Motor neuron (in vitro differentiated cells): ENCODE measurements around the gene RAD51AP2. TPM values are rescaled to one million over a fixed set of nuclear protein-coding genes. Genes with fewer than 3 reads are reported as not detected.

Experiments
- ATAC-seq, 8 experiments: fragments of 200-7000 bp; cut with Tn5 transposase; replicated peaks in 6 of 8; 2 replicates each; pipeline ENCODE4 v1.8.0; 2021; ENCODE audit warnings: mild to moderate bottlenecking in 8 of 8, moderate library complexity in 8 of 8
- H3K27ac ChIP-seq, 2 donors: fragments of 250-450 bp; sonication (Bioruptor Pico); 2 replicates each; pipeline ENCODE4 v1.9.0; 2021; ENCODE audit warnings: antibody characterized with exemption in 2 of 2, mild to moderate bottlenecking in 2 of 2, moderate library complexity in 1 of 2
- H3K4me1 ChIP-seq, 2 donors: fragments of 250-450 bp; sonication (Bioruptor Pico); replicated peaks in 1 of 2; 2 replicates each; pipeline ENCODE4 v1.6.1; 2021; ENCODE audit warnings: antibody characterized with exemption in 2 of 2, mild to moderate bottlenecking in 2 of 2, moderate library complexity in 1 of 2
- H3K4me3 ChIP-seq, 5 donors: fragments of 250-450 bp; sonication (Bioruptor Pico); 2 replicates each; pipeline ENCODE4 v1.9.0; 2021; ENCODE audit warnings: antibody characterized with exemption in 5 of 5, mild to moderate bottlenecking in 5 of 5, moderate library complexity in 4 of 5
- WGBS, 10 experiments: fragments of 450-650 bp; shearing (Covaris generic); methylation state at CpG; one replicate each; pipeline ENCODE4 v1.0.0; 2022; 5-methylcytosine and 5-hydroxymethylcytosine counted together
- in situ Hi-C, 9 experiments: fragments of 400-800 bp; cut with MboI; loops; one replicate each; pipeline ENCODE4 v1.15.0; 2021; ENCODE audit warnings: low sequenced_read_pairs in 9 of 9, low pct_unique_long_range_greater_than_20kb in 2 of 9; ENCODE audit not compliant: unreplicated experiment in 9 of 9
- total RNA-seq, 8 experiments: library from RNA; unstranded; fragments of 300-600 nt; gene quantifications; 2 replicates each; pipeline versions ENCODE4 v1.2.3 to v1.2.4, GENCODE V29; 2022

The RAD51AP2 gene
- total RNA-seq, 8 experiments from 2014 or later: 0.21 to 0.81 (median 0.33) TPM; not detected in 3

DNA sequence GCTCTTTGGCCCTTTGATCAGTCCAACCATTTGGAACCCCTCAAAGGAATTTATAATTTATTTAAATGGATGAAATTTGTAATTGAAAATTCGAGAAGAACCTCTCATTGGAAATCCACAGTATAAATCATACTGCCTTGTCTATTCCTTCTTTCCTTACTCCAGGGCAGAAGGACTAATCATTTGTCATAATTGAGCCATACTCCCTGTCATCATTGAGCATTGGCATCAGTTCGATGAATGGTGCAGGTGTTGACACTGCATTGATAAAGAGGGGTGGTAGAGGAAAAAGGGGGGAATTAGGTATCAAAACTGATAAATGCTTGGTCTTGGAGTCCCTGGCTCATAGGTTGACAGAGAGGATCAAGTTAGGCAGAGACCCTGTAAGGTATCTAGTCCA is 24.2 kb upstream of the RAD51AP2 start:
- peaks cover 6 to 14% of the 10 kb centered on the region in 2 donors for H3K4me1 ChIP-seq
- 40 to 100% (median 69%) methylated on average over 1 to 2 of the region's 2 CpGs; no CpG with 5 or more reads in 2 of the 10 experiments for WGBS, 10 experiments
- no peak overlapping the region for H3K27ac ChIP-seq
- peak overlapping the region in 3 of 5 donors; percentile 46 to 54 (median 50) for H3K4me3 ChIP-seq
- ATAC-seq: no peak
- in situ Hi-C loops: no loop called here

DNA sequence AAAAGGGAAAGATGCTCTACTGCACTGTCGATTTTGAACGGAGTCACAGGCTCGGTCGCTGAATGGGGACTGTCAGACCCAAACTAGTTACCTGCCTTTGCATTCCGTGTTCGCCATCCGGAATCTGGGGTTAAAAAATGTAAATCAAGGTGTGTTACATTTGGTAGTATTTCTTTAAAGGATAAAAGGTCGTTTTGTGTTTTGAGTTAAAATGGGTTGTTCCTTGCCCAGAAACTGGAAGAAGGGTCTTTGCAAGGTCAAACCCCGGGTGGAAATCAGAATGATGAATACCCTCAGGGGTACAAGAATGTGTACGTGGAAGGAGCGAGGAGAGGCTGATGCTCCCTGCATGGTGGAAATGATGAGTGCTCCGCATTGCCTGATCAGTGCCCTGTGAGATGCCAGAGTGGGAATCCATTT is 23.3 kb upstream of the RAD51AP2 start:
- WGBS, 10 experiments: 3 to 100% (median 6%) methylated on average over 1 to 12 of the region's 12 CpGs; no CpG with 5 or more reads in 1 of the 10 experiments
- no peak for ATAC-seq
- in situ Hi-C loops: no loop called here
- Histone ChIP-seq H3K4me1 (peaks cover 6 to 14% of the 10 kb centered on the region in 2 donors), H3K27ac (no peak overlapping the region), H3K4me3 (peak overlapping the region; percentile 38 to 54 (median 50))

DNA sequence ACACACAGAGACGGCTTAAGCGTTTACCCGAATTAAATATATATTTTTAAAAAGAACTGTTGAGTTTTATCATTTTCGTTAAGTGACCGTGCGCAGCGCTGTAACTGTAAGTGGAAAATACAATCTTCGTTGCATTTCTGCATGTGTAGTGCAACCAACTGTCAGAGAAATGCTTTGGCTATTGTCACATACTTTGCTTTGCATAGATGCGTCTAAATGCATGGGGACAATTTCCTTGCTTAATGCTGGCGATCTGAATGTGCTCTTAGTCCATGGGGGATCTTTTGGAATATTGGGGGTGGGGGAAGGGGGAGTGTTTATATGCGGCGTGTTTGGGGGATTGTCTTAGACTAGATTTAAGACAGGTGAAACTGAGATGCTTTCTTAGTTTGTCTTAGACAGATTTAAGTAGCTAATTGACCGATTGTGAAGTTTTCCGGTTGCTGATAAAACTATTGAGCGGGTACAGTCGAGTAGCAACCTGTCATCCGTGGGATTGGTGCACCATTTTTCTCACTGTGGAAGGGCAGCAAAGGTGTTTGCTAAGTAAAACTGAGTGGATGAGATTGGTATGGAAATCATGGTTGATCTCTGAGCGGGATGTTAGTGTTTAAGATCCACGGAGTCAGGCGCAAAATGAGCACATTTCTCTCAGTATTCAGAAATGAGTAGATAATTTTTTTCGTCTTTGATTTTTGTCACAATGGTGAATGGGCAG is 22.7 kb upstream of the RAD51AP2 start:
- Histone ChIP-seq H3K4me1 (peaks cover 6 to 14% of the 10 kb centered on the region in 2 donors), H3K4me3 (peak overlapping the region; percentile 38 to 54 (median 50)), H3K27ac (no peak overlapping the region)
- ATAC-seq: peak in 5 of 8 experiments; percentile 15 to 29 (median 24)
- 0 to 17% (median 0%) methylated on average over 2 to 17 of the region's 21 CpGs; no CpG with 5 or more reads in 3 of the 10 experiments for WGBS, 10 experiments
- in situ Hi-C loops: no loop called here

DNA sequence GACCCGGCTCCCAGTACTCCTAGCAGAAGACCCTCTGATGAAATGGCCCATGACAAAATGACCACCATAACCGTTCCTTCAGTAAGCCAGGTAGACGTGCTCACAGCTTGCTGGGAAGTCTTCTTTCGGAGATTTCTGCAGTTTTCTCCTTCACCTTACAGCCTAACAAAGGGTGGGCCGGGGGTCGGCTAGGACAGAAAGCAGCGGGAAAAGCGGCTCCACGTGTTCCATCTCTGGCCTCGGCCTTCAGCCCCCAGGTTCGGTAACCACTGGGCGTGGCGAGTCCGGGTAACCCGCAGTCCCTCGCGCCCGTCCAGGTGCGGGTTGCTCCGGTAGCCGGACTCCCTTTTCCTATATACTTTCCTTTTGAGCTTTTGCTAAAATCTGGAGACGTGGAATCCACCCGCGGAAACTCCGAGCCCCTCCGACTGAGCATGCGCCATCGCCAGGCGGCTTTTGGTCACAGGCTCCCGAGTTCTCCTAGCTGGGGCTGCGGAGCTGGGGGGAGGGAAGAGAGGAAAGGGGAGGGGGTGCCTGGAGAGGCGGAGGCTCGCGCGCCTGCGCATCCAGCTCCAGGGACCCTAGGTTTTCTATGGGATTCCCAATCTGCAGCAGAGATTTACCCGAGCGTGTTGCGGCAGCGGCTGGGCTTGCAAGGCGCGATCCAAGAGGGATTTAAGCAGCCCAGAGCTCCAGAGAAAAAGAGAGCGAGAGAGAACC is 22.0 kb upstream of the RAD51AP2 start, which contains the start of gene VSNL1:
VSNL1 (plus strand) TSS at position 604 of the 720 bp plus-strand sequence. CDS start 51,379 bp downstream, outside the sequence.
- H3K4me1 ChIP-seq: peaks cover 6 to 14% of the 10 kb centered on the region in 2 donors
- H3K4me3 ChIP-seq: peak within 1 kb of the TSS; percentile 38 to 54 (median 50)
- H3K27ac ChIP-seq: no peak within 1 kb of the TSS
- 0 to 2% (median 0%) methylated on average over 1 to 9 of the region's 43 CpGs; no CpG with 5 or more reads in 6 of the 10 experiments for WGBS, 10 experiments
- in situ Hi-C loops: no loop called here
- peak; percentile 50 to 86 (median 80) for ATAC-seq

DNA sequence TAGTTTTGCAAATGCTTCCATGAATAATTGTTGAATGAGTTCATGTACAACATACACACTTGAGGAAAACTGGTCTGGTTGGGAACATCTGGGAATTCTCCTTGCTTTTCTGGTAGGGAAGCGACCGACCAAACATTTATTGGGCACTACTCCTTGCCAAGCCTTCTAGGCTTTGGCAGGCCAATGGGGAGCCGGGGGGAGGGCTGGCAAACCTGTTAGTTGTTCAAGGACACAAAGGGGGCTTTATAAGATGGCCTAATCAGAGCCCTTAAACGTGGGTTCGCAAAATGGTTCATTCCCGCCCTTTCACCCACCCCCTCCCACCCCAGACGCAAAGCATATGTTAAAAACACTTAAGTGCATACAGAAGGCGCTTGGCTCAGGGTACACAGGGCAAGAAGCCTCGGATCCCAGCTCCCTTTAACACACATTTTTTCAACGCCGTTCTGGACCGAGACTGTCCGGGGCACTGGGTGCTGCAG is 21.4 kb upstream of the RAD51AP2 start:
- in situ Hi-C loops: no loop called here
- no peak overlapping the region for H3K27ac ChIP-seq
- 0% methylated on average over 1 to 10 of the region's 13 CpGs; no CpG with 5 or more reads in 8 of the 10 experiments for WGBS, 10 experiments
- peak in 5 of 8 experiments; percentile 1 to 9 (median 6) for ATAC-seq
- H3K4me3 ChIP-seq: peak overlapping the region; percentile 38 to 54 (median 50)
- peaks cover 6 to 14% of the 10 kb centered on the region in 2 donors for H3K4me1 ChIP-seq

DNA sequence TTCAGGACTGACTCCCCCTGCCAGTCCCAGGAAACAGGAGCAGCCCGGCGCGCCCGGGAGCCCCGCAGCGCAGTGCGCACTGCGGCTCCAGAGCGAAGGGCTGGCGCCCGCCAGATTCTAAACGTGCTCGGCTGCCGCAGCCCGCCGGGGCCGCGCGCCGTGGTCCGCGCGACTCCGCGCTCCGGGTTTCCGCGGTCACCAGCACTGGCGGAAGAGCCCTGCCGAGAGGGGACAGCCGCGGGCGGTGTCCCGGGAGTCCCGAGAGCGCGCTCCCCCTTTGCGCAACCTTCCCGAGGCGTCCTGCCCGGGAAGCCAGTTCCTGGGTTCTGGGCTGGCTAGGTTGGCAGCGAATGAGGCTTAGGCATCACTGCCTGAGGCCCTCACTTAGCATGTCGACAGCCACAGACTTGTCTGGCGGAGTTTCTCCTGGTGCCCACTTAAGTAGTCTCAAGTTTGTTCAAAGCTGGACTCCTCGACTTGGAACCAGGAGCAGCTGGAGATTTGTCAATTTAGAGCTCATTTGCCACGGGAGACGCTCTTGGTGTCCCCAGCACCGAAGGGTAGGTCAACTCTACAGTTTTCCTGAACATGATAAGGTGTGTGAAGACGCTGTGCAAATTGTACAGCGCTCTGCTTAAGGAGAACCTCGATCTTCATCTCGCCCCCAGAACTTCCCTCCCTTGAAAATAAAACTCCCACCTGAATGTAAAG is 20.8 kb upstream of the RAD51AP2 start:
- peak; percentile 76 to 81 (median 78) for ATAC-seq
- in situ Hi-C loops: no loop called here
- Histone ChIP-seq H3K4me3 (peak overlapping the region; percentile 38 to 54 (median 50)), H3K4me1 (peaks cover 6 to 8% of the 10 kb centered on the region in 2 donors), H3K27ac (no peak overlapping the region)
- 0 to 10% (median 0%) methylated on average over 1 to 23 of the region's 52 CpGs; no CpG with 5 or more reads in 4 of the 10 experiments for WGBS, 10 experiments

DNA sequence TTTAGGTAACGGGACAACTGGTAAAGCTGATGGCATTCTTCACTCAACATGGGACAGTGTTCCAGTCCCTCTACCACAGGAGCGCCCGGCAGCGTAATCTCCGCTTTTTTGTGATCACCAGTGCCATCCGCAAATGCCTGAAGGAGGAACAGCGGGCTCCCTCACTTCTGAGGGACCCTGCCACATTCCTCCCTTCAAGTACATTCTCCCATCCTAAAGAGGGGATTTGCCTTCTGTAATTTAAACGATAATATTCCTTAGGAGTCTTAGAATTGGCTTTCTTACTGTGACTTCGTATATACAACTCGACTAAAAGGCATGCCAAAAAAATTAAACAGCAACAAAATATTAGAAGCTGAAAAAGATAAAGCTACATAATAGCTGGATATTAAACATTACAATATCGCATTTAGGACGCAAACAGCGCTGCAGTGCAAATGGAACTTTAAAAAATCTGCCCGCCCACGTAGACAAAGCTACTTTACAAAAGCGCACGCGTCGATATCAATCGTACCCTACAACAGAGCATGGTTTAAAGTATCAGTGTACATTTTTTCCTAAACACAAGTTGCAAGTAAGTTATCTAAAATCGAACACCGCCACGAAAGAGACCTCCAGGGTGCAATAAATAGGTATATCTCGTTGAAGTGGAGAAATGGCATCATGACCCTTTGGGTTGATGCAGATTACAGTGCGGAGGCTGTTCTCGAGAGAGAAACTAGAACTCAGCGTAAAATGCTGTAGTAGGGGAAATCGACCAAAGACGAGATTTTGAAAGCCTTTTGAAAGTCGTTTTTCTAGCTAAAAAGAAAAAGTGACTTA is 20.0 kb upstream of the RAD51AP2 start:
- H3K4me3 ChIP-seq: peak overlapping the region; percentile 38 to 54 (median 50)
- in situ Hi-C loops: no loop called here
- H3K27ac ChIP-seq: no peak overlapping the region
- peak; percentile 6 to 37 (median 11) for ATAC-seq
- H3K4me1 ChIP-seq: peaks cover 6 to 8% of the 10 kb centered on the region in 2 donors
- 0 to 14% (median 1%) methylated on average over 2 to 24 of the region's 30 CpGs for WGBS, 10 experiments

DNA sequence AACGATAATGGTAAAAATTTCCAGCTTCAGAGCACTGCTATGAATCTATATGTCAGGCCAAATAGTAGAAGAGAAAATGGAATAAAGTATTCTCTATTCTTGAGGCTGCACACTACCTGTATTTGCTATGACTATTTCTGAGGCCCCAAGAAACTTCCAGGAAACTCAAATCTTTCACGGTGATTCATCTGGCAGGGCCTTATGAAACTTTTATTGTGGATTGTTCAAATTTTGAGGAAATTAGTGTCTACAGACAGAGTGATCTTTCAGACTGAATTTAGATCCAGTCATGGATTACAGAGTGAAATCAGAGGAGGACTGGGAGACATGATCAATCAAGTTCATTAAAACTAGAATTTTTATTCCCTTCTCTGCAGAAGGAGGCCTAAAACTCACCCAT is 18.2 kb upstream of the RAD51AP2 start:
- no peak overlapping the region for H3K4me3 ChIP-seq
- H3K4me1 ChIP-seq: peaks cover 0 to 3% of the 10 kb centered on the region in 2 donors
- no peak for ATAC-seq
- in situ Hi-C loops: no loop called here
- WGBS, 10 experiments: 14 to 100% (median 82%) methylated on average over 1 to 2 of the region's 2 CpGs; no CpG with 5 or more reads in 1 of the 10 experiments
- no peak overlapping the region for H3K27ac ChIP-seq

DNA sequence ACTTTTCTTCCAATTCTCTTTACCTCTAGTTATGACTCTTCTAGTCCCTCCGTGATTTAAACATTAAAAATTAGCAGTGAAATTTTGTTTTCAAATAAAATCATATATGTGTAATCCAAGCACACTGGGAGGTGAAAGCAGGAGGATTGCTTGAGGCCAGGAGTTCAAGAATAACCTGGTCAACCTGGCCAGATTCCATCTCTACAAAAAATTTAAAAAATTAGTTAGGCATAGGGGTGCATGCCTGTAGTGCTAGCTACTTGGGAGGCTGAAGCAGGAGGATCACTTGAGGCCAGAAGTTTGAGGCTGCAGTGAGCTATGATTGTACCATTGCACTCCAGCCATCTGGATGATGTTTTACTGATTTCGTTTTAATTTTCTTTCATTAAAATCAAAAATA is 15.3 kb upstream of the RAD51AP2 start:
- ATAC-seq: no peak
- WGBS, 10 experiments: 0 to 89% (median 64%) methylated on average over 1 to 2 of the region's 2 CpGs
- in situ Hi-C loops: no loop called here
- Histone ChIP-seq H3K27ac (no peak overlapping the region), H3K4me1 (no peaks in the 10 kb centered on the region), H3K4me3 (no peak overlapping the region)

DNA sequence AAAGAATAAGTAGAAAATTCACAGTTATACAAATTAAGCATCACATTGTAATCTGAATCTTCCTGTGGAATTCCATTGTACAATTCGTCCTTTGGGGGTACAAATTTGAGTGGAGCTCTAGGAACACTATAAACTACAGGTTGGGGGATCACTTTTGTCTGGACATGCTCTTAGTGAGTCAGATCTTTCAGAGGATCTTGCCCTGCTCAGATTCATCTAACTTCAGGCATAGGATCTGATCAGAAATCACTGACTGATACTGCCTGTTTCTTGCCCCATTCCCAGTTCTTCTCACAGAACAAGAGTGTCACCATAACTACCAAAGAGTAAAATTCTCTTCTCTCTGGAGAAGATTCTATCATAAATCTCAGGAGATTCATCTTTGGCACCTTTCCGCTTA is 11.5 kb upstream of the RAD51AP2 start:
- 47 to 100% (median 79%) methylated on average over 1 to 2 of the region's 2 CpGs; no CpG with 5 or more reads in 2 of the 10 experiments for WGBS, 10 experiments
- in situ Hi-C loops: no loop called here
- Histone ChIP-seq H3K4me3 (no peak overlapping the region), H3K27ac (no peak overlapping the region), H3K4me1 (no peaks in the 10 kb centered on the region)
- ATAC-seq: no peak

DNA sequence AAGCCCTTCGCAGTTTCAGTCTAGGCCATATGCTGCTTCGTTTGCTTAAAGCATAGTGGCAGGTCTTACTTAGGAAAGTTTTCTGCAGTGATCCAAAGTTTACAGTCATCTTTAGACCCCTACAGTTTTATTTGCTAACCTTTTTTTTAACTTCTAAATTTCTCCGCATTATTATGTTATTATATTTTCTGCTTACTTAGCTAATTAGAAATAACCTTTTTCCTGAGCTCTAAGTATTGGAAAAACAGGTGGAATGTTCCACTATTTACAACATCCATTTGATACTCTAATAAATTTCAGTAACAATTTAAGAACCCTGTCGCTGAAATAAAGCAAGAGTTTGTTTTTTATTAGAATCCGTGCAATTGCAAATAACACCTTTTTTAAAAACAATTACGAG is 4.1 kb upstream of the RAD51AP2 start:
- H3K4me1 ChIP-seq: peaks cover 2% of the 10 kb centered on the region in 2 donors
- no peak overlapping the region for H3K4me3 ChIP-seq
- H3K27ac ChIP-seq: no peak overlapping the region
- no peak for ATAC-seq
- 55 to 97% (median 84%) methylated on average over 3 to 6 of the region's 6 CpGs for WGBS, 10 experiments
- in situ Hi-C loops: no loop called here

DNA sequence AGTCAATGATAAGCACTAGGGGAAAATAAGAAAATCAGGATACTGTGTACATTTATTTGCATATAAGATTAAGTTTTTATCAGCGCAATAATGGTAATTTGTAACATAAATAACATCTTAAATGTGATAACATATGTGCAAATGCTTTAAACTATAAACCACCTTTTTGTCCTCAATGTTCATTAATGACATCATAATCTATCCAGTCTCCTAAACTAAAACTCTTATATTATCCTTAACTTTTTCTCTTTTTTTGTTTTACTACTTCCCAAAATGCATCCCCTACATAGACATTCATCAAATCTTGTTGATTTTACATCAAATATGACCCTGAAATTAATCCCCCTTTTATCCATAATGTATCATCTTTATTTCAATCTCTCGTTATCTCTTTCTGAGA is 3.4 kb upstream of the RAD51AP2 start:
- Histone ChIP-seq H3K27ac (no peak overlapping the region), H3K4me1 (peaks cover 2% of the 10 kb centered on the region in 2 donors), H3K4me3 (no peak overlapping the region)
- in situ Hi-C loops: no loop called here
- WGBS, 10 experiments: 34 to 100% (median 90%) methylated on average over 1 to 2 of the region's 2 CpGs; no CpG with 5 or more reads in 1 of the 10 experiments
- no peak for ATAC-seq
